Astrocyte of the spinal cord (primary cell): ENCODE results near the gene GALNT18.

Experiments
- DNase-seq: peaks from one replicate; pipeline ENCODE4 v3.0.0; 2011; ENCODE audit warnings: low read depth, low spot score
- H3K4me3 ChIP-seq: 2 replicates; pipeline ENCODE4 v1.5.1; 2011; ENCODE audit warnings: low read depth, mild to moderate bottlenecking, low read length, moderate library complexity
- CTCF ChIP-seq: IDR thresholded peaks from 2 replicates; pipeline ENCODE4 v1.5.1; 2012; ENCODE audit warnings: low read depth, mild to moderate bottlenecking, low read length, inconsistent platforms
- in situ Hi-C: cut with HindIII; loops from 2 replicates; pipeline ENCODE4 v1.10.0; 2017; ENCODE audit warnings: low sequenced_read_pairs

GALNT18 gene

GRCh38 chr11:11629368-11629767, 7.6 kb upstream of the GALNT18 start:
- no peak for DNase-seq
- TF ChIP-seq CTCF = no peak
- in situ Hi-C loops = no loop called here
- no peak overlapping the region for H3K4me3 ChIP-seq

GRCh38 chr11:11628651-11629050, 6.8 kb upstream of the GALNT18 start:
- no peak for TF ChIP-seq CTCF
- in situ Hi-C loops = no loop called here
- H3K4me3 ChIP-seq = no peak overlapping the region
- no peak for DNase-seq

GRCh38 chr11:11626128-11626527, 4.3 kb upstream of the GALNT18 start:
- no peak overlapping the region for H3K4me3 ChIP-seq
- DNase-seq = no peak
- TF ChIP-seq CTCF = no peak
- in situ Hi-C loops = no loop called here

- DNase-seq = no peak
- in situ Hi-C loops = no loop called here
- H3K4me3 ChIP-seq = no peak overlapping the region
- TF ChIP-seq CTCF = no peak
These were observed 3.1 kb upstream of the GALNT18 start for GRCh38 chr11:11624926-11625325.

GRCh38 chr11:11624204-11624603, 2.4 kb upstream of the GALNT18 start:
- DNase-seq = no peak
- no peak for TF ChIP-seq CTCF
- in situ Hi-C loops = no loop called here

GRCh38 chr11:11622772-11623171, 967 bp upstream of the GALNT18 start:
- in situ Hi-C loops = no loop called here
- H3K4me3 ChIP-seq = no peak overlapping the region
- no peak for TF ChIP-seq CTCF
- DNase-seq = no peak

More at GRCh38 chr11:11624204-11624603, 2.4 kb upstream of the GALNT18 start:
- H3K4me3 ChIP-seq = no peak overlapping the region

- peak overlapping the region; percentile 18 for H3K4me3 ChIP-seq
- no peak for DNase-seq
- no peak for TF ChIP-seq CTCF
- in situ Hi-C loops = no loop called here
These were observed 518 bp upstream of the GALNT18 start for GRCh38 chr11:11622340-11622706.
